Glomerular visceral epithelial cell (primary cell): Measurements from ENCODE around the gene TAF10.

ENCODE experiments used
- DNase-seq: peaks from one replicate; pipeline ENCODE4 v3.0.0-alpha.2; 2016; ENCODE audit errors: extremely low spot score

The TAF10 gene

GRCh38 chr11:6608726-6609501, 3.1 kb downstream of the TAF10 start:
- no peak for DNase-seq

- DNase-seq, result no peak
Observed at GRCh38 chr11:6608011-6608410, 4.0 kb downstream of the TAF10 start.

GRCh38 chr11:6607190-6607795, 4.7 kb downstream of the TAF10 start:
- DNase-seq, result no peak

- DNase-seq, result peak; percentile 95
Observed at GRCh38 chr11:6606471-6607189, 5.4 kb downstream of the TAF10 start.

- no peak for DNase-seq
Observed at GRCh38 chr11:6604790-6605189, 7.2 kb downstream of the TAF10 start.

GRCh38 chr11:6604081-6604626, 7.9 kb downstream of the TAF10 start:
- DNase-seq, result peak; percentile 54

GRCh38 chr11:6603287-6604080, 8.5 kb downstream of the TAF10 start, which contains the start of the genes ILK and RRP8:
TSS of gene ILK (plus strand) at chr11:6603774. CDS start at chr11:6604272, 498 bp downstream.
TSS of gene RRP8 (minus strand) at chr11:6603616. CDS start at chr11:6603502, 114 bp downstream.
- DNase-seq, result peak; percentile 87

GRCh38 chr11:6602096-6602940, 9.7 kb downstream of the TAF10 start:
- no peak for DNase-seq

GRCh38 chr11:6601041-6601461, 11.0 kb downstream of the TAF10 start:
- no peak for DNase-seq

GRCh38 chr11:6599881-6600390, 12.1 kb downstream of the TAF10 start:
- no peak for DNase-seq

- DNase-seq, result no peak
Observed at GRCh38 chr11:6599449-6599848, 12.6 kb downstream of the TAF10 start.

- no peak for DNase-seq
Observed at GRCh38 chr11:6598555-6598954, 13.5 kb downstream of the TAF10 start.

- no peak for DNase-seq
Observed at GRCh38 chr11:6596239-6596877, 15.7 kb downstream of the TAF10 start.

- DNase-seq, result no peak
Observed at GRCh38 chr11:6594142-6594768, 17.8 kb downstream of the TAF10 start.

- DNase-seq, result no peak
Observed at GRCh38 chr11:6588018-6588417, 24.0 kb downstream of the TAF10 start.

GRCh38 chr11:6587360-6587953, 24.6 kb downstream of the TAF10 start:
- no peak for DNase-seq

GRCh38 chr11:6586434-6587359, 25.3 kb downstream of the TAF10 start:
- DNase-seq, result no peak

GRCh38 chr11:6584528-6584927, 27.5 kb downstream of the TAF10 start:
- no peak for DNase-seq
